ENCODE measurements around the gene CDC37. TPM values are rescaled to one million over a fixed set of nuclear protein-coding genes. Genes with fewer than 3 reads are reported as not detected.
"Not testable (repeated sequence)": the region's sequence is repeated elsewhere in the genome, so short reads cannot be mapped to it uniquely, and the experiment has no call there.

CDC37 gene
- total RNA-seq, 1 experiment from 2014 or later: 311 TPM

- DNase-seq (ENCODE audit: low read depth): no peak
Measured at GRCh38 chr19:10395003-10395402, 8.3 kb downstream of the CDC37 start.

- no peak for DNase-seq (ENCODE audit: low read depth)
Measured at GRCh38 chr19:10393137-10393536, 10.2 kb downstream of the CDC37 start.

GRCh38 chr19:10392120-10392519, 11.2 kb downstream of the CDC37 start:
- DNase-seq (ENCODE audit: low read depth): no peak

DNA sequence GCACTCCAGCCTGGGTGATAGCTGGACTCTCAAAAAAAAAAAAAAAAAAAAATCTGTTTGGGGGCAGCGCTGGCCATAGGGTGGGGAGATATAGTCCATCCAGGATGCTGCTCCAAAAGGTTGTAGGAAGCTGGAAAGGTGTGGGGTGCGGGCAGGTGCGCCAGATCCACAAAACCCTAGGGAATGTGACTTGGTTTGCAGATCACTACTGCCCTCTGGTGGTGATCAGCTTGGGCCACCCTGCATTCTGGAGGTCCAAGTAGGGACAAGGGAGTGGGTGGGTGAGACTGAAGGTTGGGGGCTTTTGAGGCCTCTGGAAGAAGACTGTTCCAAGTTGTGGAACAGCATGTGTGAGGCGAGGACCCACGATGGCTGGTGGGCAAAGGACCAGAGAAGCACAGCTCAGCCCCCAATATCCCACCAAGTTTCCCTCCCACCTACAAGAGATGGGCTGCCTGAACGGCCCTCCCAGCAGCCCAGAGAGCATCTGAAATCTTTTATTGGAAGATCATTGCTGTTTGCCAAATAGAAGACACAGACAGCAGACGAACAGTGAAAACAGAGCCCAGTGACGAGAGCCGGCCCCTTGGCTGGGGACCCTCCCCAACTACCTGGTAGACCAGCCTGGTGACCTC, 12.6 kb downstream of the CDC37 start:
- peak; percentile 48 for DNase-seq (ENCODE audit: low read depth)

DNA sequence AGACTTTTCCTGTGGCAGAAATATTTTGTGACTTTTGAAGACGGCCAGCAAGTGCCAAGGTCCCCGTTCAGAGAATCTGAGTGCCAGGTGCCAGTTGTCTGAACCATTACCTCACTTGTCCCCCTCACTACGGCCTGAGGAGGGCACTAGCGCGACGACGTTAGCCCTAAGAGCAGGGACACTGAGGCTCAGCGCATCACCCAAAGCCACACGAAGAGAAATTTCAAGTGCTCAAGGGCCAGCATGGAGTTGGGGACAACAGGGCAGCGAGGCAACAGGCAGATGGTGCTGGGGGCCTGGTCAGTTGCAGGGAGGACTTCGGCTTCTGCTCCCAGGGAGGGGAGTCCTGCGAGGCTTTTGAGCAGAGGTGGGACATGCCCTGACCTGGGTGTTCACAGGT, 13.5 kb downstream of the CDC37 start:
- no peak for DNase-seq (ENCODE audit: low read depth)

DNA sequence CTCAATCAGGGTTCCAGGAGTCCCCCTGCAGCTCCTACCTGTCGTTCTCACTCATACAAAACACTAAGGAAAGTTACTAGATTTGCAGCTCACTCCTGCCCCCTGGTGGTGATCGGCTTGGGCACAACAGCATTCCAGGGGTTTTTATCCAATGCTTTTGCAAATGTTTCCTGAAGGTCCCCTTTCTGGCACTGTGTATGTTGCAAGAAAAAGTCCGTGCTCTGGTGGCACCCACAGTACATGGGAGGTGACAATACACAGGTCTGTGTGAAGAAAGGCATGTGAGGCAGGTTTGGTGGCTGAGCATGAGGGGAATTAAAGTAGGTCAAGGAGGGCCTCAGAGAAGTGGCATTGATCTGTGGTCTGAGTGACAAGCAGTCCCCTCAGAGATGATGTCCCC, 14.4 kb downstream of the CDC37 start:
- DNase-seq (ENCODE audit: low read depth): peak; percentile 70

- DNase-seq (ENCODE audit: low read depth): no peak
Measured at GRCh38 chr19:10384580-10384979, 18.8 kb downstream of the CDC37 start.

- not testable (repeated sequence) for DNase-seq (ENCODE audit: low read depth)
Measured at GRCh38 chr19:10383223-10383499, 20.2 kb downstream of the CDC37 start.

- peak; percentile 98 for DNase-seq (ENCODE audit: low read depth)
Measured at GRCh38 chr19:10380313-10381102, 22.8 kb downstream of the CDC37 start, which contains the start of gene TYK2. Gene TYK2 (minus strand): TSS chr19:10380572. CDS start chr19:10378406, 2,166 bp downstream.

DNA sequence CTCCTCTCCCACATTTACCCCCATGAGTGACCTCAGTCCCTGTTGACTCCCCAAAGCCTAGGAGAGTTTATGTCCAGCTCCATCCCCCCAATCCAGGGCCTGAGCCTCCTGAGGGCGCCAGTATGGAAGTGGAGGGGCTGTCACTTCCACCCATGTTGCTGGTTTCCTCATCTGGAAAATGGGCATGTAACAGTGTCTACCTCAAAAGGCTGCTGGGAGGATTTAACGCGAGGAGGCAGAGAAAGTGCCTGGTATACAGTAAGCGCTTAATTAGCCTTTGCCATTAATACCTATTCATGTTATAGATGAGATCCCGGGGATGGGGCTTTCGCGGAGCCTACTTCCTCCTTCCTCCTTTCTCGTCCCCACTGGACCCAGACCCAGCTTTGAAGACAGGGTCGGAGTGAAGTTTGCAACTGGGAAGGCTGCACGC, 23.4 kb downstream of the CDC37 start:
- peak; percentile 7 for DNase-seq (ENCODE audit: low read depth)

- peak; percentile 18 for DNase-seq (ENCODE audit: low read depth)
Measured at GRCh38 chr19:10378124-10378523, 25.2 kb downstream of the CDC37 start.

- not testable (repeated sequence) for DNase-seq (ENCODE audit: low read depth)
Measured at GRCh38 chr19:10377140-10377640, 26.2 kb downstream of the CDC37 start.

GRCh38 chr19:10374931-10375330, 28.4 kb downstream of the CDC37 start:
- DNase-seq (ENCODE audit: low read depth): no peak

- no peak for DNase-seq (ENCODE audit: low read depth)
Measured at GRCh38 chr19:10372690-10373089, 30.7 kb downstream of the CDC37 start.

DNA sequence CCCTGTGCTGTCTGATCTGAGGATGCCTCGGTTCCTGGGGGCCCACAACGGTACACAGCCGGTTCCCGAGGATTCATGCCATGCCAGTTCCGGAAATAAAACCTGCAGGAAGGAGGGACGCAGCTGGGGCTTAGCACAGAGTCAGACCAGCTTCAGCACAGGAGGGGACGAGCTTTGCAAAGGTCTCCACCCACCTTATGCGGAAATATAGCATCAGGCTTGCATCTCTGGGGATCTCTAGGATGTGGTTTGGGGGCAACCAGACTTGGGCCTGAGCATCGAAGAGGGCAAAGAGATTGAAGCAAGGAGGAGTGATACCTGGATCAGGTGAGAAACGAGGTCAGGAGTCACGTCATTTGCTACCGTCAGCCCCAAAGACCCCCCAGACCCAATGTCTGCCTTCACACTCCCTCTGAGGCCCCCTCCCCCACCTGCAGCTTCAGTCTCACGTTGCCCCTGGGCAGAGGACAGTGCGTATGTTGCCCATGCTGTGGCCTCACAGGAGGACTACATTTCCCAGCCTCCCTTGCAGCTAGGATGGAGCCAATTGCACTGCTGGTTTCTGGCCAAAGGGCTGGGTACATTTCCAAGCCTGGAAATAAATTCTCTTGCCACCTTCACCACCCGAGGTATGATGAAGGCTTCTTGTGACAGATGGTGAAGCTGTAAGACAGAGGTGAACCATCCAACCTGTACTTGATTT, 35.1 kb downstream of the CDC37 start:
- DNase-seq (ENCODE audit: low read depth): no peak

GRCh38 chr19:10366950-10367512, 36.3 kb downstream of the CDC37 start:
- DNase-seq (ENCODE audit: low read depth): not testable (repeated sequence)

DNA sequence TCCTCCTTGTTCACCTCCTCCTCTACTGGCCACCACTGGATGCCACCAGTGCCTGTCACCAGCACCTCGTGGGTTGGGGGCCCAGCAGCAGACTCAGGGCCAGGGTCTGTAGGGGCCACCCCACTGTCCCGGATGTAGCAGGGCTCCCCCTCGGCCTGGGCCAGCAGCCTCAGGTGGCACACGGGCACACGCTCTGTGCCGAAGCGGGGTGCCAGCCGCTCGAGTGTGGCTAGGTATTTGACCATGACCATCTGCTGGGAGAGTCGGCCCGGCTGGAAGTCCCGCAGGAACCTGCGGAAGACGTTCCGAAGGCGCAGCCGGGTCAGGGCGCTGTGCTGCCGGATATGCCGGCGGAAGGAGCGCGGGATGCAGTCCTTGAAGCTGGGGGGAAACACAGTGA, 37.8 kb downstream of the CDC37 start:
- no peak for DNase-seq (ENCODE audit: low read depth)

DNA sequence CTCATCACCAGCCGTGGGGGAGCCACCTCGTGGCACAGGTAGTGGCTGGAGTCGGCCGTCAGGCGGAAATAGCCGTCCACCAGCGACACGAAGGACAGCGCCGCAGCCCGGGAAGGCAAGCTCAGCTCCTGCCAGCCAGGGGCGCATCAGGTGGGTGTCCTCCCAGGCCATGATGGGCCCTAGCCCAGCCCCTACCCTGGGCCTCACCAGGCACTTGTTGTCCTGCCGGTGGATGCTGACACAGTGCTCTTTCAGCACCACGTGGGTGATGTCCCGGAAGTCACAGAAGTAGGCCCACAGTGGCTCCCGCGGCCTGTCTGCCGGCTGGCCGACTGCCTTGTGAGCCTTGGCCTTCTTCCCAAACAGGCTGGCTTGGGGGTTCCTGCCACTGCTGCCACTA, 38.7 kb downstream of the CDC37 start:
- no peak for DNase-seq (ENCODE audit: low read depth)

GRCh38 chr19:10363789-10364281, 39.5 kb downstream of the CDC37 start:
- no peak for DNase-seq (ENCODE audit: low read depth)

GRCh38 chr19:10362259-10362658, 41.1 kb downstream of the CDC37 start:
- DNase-seq (ENCODE audit: low read depth): no peak

DNA sequence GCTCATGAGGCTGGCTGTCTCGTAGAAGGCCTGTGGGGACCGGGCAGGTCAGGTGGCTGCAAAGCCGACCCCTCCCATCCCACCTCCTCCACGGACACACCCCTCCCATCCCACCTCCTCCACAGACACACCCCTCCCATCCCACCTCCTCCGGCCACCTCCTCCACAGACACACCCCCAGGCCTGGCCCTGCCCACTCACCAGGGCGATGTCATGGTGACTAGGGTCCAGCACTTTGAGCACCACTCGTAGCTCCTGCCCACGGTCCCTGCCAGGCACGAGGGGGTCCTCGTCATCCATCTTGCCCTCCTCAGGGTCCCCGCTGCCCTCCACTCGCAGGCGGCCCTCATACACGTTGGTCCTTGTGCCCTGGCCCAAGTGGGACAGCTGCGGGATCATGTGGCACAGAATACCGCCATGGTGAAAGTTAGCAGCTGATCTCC, 41.8 kb downstream of the CDC37 start:
- no peak for DNase-seq (ENCODE audit: low read depth)

GRCh38 chr19:10356431-10356830, 46.9 kb downstream of the CDC37 start:
- DNase-seq (ENCODE audit: low read depth): no peak
